Liver (tissue), 3 donors: ENCODE data around the gene WRAP73.

ENCODE experiments used
- CTCF ChIP-seq: fragments of 150-350 bp; IDR thresholded peaks from 2 replicates; pipeline ENCODE4 v1.5.1; 2017; ENCODE audit warnings: improper control_type of control experiment, low read depth, low read length; ENCODE audit not compliant: missing input control
- EGR1 ChIP-seq, 2 donors: IDR thresholded peaks; 2 replicates each; pipeline ENCODE4 v1.6.1; 2016 to 2018; ENCODE audit warnings: antibody characterized with exemption in 2 of 2, low read depth in 2 of 2
- FOXA2 ChIP-seq: IDR thresholded peaks from 2 replicates; pipeline ENCODE4 v1.6.1; 2016; ENCODE audit warnings: antibody characterized with exemption
- MAX ChIP-seq: IDR thresholded peaks from 2 replicates; pipeline ENCODE4 v1.6.1; 2016; ENCODE audit warnings: antibody characterized with exemption
- TAF1 ChIP-seq: conservative IDR thresholded peaks from 2 replicates; pipeline ENCODE4 v1.6.1; 2016; ENCODE audit warnings: antibody characterized with exemption, mild to moderate bottlenecking
- YY1 ChIP-seq: IDR thresholded peaks from 2 replicates; pipeline ENCODE4 v1.6.1; 2016; ENCODE audit warnings: antibody characterized with exemption, mild to moderate bottlenecking
- donor health status: healthy.
- donor health status: healthy.

GRCh38 chr1:3656450-3657095 is 6.7 kb upstream of the WRAP73 start:
- TF ChIP-seq FOXA2 (no peak), CTCF (no peak), EGR1 (IDR thresholded peaks at IDR 0.05; ENCODE audit: low read depth in 2 of 2) (no peak), TAF1 (no peak), MAX (no peak), YY1 (no peak)
